Activated T-helper 1 cell treated with Interleukin-2 at 50 U/mL for 16 hours (primary cell): ENCODE data around the gene INSR.
"Not testable (repeated sequence)": the region's sequence is repeated elsewhere in the genome, so short reads cannot be mapped to it uniquely, and the experiment has no call there.

Experiments
- DNase-seq: peaks from one replicate; pipeline ENCODE4 v3.0.0-alpha.2; 2020; ENCODE audit warnings: low read depth

INSR gene

DNA sequence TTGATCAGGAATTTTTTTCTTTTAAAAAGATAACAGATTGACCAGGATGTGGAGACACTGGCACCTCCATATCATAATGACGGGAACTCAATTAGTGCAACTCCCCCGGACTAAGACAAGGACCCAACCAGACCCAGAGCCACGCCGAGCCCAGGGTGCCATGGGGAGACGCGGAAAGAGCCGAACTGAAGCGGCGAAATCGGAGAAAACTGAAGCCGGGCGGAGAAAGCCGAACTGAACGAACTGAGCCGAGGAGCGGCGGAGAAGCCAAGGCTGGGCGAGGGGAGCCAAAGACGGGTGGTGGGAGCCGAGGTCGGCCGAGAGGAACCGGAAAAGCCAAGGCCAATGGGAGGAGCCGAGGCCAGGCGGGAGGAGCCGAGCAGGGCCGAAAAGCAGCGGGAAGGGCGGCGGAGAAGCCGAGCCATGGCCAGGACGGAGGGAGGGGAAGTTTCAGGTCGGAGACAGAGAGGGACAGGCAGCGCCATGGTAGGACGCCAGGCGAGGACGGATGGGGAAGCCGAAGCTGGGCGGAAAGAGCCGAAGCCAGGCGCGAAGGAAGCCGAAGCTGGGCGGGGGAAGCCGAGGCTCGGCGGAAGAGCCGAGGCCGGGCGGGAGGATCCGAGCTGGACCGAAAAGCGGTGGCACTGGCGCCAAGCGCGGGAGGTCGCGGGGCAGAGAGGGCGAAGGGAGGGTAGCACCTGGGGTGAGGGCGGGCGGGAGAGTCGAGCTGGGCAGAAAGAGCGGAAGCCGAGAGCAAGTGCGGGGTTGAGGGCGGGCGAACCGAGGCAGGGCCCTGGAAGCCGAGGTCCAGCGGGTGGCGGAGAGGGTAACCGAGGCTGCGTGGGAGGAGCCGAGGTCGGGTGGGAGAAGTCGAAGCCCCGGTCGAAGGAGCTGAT is 195.3 kb downstream of the INSR start:
- peak; percentile 78 for DNase-seq

DNA sequence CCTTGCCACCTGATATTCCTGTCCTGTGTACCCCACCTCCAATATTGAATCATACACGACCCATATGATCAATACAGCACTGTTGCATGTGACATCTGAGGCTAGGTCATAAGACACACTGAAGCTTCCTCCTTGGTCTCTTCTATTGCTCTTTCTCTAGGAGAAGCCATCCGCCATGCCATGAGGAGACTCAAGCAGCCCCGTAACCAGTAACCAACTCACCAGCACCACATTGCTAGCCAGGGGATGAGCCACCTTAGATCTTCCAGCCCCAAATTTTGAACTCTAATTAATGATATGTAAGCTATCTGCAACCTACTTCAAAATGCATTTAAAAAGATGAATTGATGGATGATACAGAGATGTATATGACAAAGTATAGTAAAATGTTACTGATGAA is 196.1 kb downstream of the INSR start:
- no peak for DNase-seq

GRCh38 chr19:7088999-7089398 is 205.2 kb downstream of the INSR start:
- DNase-seq: no peak

- no peak for DNase-seq
Observed at GRCh38 chr19:7083076-7083956, 210.9 kb downstream of the INSR start.

GRCh38 chr19:7078008-7078407 is 216.2 kb downstream of the INSR start:
- no peak for DNase-seq

DNA sequence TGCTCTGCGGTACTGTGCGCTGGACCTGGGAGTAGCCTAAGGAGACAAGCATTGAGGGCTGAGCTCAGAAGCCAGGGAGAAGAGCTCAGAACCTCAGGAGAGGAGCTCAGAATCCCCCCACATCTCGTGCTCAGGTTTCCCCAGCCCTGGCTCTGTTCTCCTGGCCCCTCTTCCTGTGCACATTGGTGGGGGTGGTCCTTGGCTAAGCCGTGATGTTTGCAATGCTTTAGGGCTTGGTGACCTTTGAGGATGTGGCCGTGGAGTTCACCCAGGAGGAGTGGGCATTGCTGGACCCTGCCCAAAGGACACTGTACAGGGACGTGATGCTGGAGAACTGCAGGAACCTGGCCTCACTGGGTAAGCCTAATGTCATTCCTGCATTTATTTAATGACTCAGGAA is 218.1 kb downstream of the INSR start:
- no peak for DNase-seq

- no peak for DNase-seq
Observed at GRCh38 chr19:7074705-7075282, 219.4 kb downstream of the INSR start.

- no peak for DNase-seq
Observed at GRCh38 chr19:7072541-7072940, 221.7 kb downstream of the INSR start.

DNA sequence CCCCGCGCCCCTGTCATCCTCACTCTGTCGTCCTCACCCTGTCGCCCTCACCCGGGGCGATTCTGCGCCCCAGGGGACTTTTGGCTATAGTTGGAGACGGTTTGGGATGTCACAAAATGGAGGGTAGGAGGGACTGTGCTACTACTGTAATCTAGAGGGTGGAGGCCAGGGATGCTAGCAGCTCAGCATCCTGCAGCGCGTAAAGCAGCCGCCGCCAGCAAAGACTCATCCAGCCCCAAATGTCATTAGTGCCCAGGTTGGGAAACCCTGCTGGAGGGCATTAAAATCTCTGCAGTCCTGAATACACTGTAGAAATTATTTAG is 224.3 kb downstream of the INSR start:
- no peak for DNase-seq

DNA sequence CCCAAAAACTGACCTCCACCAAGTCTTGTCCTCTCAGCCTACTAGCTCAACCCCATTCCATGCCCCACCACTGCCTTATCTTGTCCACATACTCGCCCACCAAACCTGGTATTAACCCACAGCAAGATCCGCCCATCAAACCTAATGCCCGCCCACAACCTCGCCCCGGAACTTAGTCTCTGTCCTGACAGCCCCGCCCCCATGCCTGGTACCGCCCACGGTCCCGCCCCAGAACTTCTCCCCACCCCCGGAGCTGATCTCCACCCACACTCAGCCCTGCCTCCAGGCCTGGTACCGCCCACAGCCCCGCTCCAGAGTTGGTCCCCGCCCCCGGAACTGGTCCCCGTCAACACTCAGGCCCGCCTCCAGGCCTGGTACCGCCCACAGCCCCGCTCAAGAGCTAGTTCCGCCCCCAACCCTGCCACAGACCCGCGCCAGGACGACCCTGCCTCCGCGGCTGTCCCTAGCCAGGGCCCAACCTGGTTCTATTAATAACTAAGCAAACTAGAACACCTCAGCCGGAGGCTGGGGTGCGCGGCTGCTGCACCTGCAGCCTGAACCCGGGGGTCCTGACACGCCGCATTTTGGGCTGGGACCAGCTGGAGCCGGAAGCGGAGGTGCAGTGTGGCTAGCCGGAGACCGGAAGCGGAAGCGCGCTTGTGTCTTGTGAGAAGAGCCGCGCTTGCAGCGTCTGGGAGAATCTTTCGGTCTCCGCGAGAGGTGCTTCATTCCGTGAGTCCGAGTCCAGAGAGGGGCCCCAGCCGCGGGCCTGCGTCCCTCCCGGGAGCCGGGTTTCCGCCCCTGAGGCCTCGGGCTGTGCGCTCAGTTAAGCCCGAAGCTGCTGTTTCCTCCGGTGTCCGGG is 224.9 kb downstream of the INSR start, which contains the start of gene ZNF557:
Gene ZNF557, plus strand, starts transcription at position 662 of the 862 bp plus-strand sequence. CDS start 5,372 bp downstream, outside the sequence.
- peak; percentile 97 for DNase-seq

- no peak for DNase-seq
Observed at GRCh38 chr19:7068599-7068998, 225.6 kb downstream of the INSR start.

DNA sequence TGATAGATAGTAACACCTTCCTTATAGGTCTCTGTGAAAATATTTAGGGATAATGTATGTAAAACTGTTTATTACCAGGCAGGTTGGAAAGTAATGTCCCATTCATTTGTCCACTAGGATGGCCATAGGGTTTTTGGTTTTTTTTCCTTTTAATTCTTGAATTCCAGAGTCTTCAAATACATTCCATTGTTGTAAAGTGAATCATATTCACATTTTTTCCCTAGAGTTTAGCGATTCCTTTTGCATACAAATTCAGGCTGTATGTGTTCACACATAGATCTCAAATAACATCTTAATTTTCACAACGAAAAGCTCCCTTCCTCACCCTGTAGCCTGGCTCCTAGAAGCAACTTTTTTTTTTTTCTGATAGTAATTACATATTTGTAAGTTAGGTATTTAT is 226.5 kb downstream of the INSR start:
- no peak for DNase-seq

DNA sequence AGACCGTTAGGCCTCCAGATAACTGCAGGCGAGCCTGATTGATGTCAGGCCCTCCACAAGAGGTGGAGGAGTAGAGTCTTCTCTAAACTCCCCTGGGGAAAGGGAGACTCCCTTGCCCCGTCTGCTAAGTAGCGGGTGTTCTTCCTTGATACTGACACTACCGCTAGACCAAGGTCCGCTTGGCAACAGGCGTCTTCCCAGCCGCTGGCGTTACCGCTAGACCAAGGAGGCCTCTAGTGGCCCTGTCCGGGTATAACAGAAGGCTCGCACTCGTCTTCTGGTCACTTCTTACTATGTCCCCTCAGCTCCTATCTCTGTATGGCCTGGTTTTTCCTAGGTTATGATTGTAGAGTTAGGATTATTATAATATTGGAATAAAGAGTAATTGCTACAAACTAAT is 227.1 kb downstream of the INSR start:
- DNase-seq: not testable (repeated sequence)

- DNase-seq: no peak
Observed at GRCh38 chr19:7063764-7064418, 230.3 kb downstream of the INSR start.

- no peak for DNase-seq
Observed at GRCh38 chr19:7063339-7063738, 230.9 kb downstream of the INSR start.
